K562 (cell line): Measurements from ENCODE around the gene PRDX3. TPM values are rescaled to one million over a fixed set of nuclear protein-coding genes. Genes with fewer than 3 reads are reported as not detected.

Source experiments
- C11orf30 ChIP-seq: fragments of 450-650 bp; IDR thresholded peaks from 2 replicates; pipeline ENCODE4 v1.6.1; 2016; ENCODE audit warnings: low read depth, mild to moderate bottlenecking
- ZNF584 ChIP-seq: fragments of 200-800 bp; sonication (Bioruptor generic); IDR thresholded peaks from 2 replicates; pipeline ENCODE4 v1.6.1; 2016; ENCODE audit warnings: low read depth, mild to moderate bottlenecking, missing genetic modification characterization, missing compliant biosample characterization
- polyA plus RNA-seq, 8 experiments: library from polyadenylated mRNA; depleted of rRNA in 4 of 8; stranded (reverse) in 5 of 8; unstranded in 3 of 8; fragments of >200 nt; fragmentation: Nextera tagmentation in 2 of 8; fragmentation: Illumina TruSeq in 1 of 8; extraction: Ambion mirVana in 2 of 8; extraction: Trizol in 1 of 8; gene quantifications; 2 replicates each; pipeline versions ENCODE4 v1.2.1 to v1.2.3, GENCODE V29; 2011 to 2014; ENCODE audit warnings: inconsistent platforms in 1 of 8, missing spikeins in 1 of 8
- total RNA-seq, 7 experiments: library from RNA; depleted of rRNA in 6 of 7; stranded (reverse); fragments of >200 nt in 6 of 7; fragmentation: Illumina TruSeq in 2 of 7; extraction: Trizol in 2 of 7; gene quantifications; 2 replicates each; pipeline versions ENCODE4 v1.2.1 to v1.2.3, GENCODE V29; 2011 to 2021; ENCODE audit warnings: low replicate concordance in 1 of 7
- TF ChIP-seq, protein P1 (sequence below), 2 experiments: fragments of 450-650 bp; formaldehyde crosslinking in 1 of 2; IDR thresholded peaks; 2 replicates each; pipeline versions ENCODE4 v1.4.0 to v1.6.1; 2014 to 2020; ENCODE audit warnings: mild to moderate bottlenecking in 2 of 2, borderline replicate concordance in 1 of 2, low read depth in 1 of 2

Gene PRDX3
- total and polyA plus RNA-seq, 9 of the 15 experiments (the other 6 are each of a cell fraction or from before 2014, with no cell fraction given) = 122 to 994 (median 173) TPM

DNA sequence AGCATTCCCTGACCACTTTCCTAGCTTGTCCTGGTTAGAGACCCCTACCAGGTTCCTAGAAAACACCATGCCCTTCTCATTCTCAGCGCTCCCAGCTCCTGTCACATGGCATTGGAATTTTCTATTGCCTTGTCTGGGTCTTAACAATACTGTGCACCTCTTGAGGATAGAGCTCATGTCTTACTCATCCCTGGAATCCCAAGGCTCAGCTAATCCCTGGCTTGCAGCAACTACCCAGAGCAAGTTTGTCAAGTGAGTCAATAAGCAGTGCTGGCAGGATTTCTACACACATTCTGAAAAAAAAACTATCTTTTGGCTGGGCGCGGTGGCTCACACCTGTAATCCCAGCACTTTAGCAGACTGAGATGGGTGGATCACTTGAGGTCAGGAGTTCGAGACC, 11.7 kb upstream of the PRDX3 start (continued):
- TF ChIP-seq, protein P1, sequence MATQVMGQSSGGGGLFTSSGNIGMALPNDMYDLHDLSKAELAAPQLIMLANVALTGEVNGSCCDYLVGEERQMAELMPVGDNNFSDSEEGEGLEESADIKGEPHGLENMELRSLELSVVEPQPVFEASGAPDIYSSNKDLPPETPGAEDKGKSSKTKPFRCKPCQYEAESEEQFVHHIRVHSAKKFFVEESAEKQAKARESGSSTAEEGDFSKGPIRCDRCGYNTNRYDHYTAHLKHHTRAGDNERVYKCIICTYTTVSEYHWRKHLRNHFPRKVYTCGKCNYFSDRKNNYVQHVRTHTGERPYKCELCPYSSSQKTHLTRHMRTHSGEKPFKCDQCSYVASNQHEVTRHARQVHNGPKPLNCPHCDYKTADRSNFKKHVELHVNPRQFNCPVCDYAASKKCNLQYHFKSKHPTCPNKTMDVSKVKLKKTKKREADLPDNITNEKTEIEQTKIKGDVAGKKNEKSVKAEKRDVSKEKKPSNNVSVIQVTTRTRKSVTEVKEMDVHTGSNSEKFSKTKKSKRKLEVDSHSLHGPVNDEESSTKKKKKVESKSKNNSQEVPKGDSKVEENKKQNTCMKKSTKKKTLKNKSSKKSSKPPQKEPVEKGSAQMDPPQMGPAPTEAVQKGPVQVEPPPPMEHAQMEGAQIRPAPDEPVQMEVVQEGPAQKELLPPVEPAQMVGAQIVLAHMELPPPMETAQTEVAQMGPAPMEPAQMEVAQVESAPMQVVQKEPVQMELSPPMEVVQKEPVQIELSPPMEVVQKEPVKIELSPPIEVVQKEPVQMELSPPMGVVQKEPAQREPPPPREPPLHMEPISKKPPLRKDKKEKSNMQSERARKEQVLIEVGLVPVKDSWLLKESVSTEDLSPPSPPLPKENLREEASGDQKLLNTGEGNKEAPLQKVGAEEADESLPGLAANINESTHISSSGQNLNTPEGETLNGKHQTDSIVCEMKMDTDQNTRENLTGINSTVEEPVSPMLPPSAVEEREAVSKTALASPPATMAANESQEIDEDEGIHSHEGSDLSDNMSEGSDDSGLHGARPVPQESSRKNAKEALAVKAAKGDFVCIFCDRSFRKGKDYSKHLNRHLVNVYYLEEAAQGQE (IDR thresholded peaks at IDR 0.05; ENCODE audit: borderline replicate concordance) = no peak
- TF ChIP-seq, protein P1 (CRISPR knock-in tag; IDR thresholded peaks at IDR 0.05; ENCODE audit: low read depth) = no peak
- TF ChIP-seq ZNF584 (CRISPR knock-in tag) (no peak), C11orf30 (no peak)
- TF ChIP-seq, all 486 proteins: peak for 0
